ENCODE measurements around the gene ENG.

The ENG gene

GRCh38 chr9:127896395-127897192 is 42.1 kb upstream of the ENG start:
- no peak for DNase-seq
- WGBS (ENCODE audit: insufficient coverage): 93% methylated on average over 14 of the region's 16 CpGs
- Histone ChIP-seq H3K4me3 (ENCODE audit: control insufficient read depth in 1 of 7, extremely low read depth in 1 of 7, insufficient read depth in 4 of 7, low read depth in 2 of 7, low read length in 6 of 7) (peak overlapping the region in 1 of 7 experiments; percentile 34), H3K4me1 (ENCODE audit: control extremely low read depth in 1 of 4, control insufficient read depth in 4 of 4, insufficient read depth in 4 of 4, low read length in 3 of 4) (peaks cover 0 to 32% (median 24%) of the 10 kb centered on the region in 4 experiments), H3K27ac (ENCODE audit: insufficient read depth in 1 of 2, low read depth in 1 of 2, low read length in 2 of 2, poor library complexity in 1 of 2, severe bottlenecking in 2 of 2) (no peak overlapping the region), H3K9me3 (ENCODE audit: control extremely low read depth in 1 of 5, control insufficient read depth in 4 of 5, insufficient read depth in 2 of 5, low read depth in 1 of 5, low read length in 4 of 5) (peaks cover 0 to 33% (median 23%) of the 10 kb centered on the region in 5 experiments), H3K36me3 (ENCODE audit: control insufficient read depth in 4 of 4, insufficient read depth in 4 of 4, low read length in 3 of 4) (peaks cover 25 to 51% (median 45%) of the 10 kb centered on the region in 4 experiments), H3K27me3 (replicated peaks in 2 of 5; ENCODE audit: control insufficient read depth in 4 of 5, insufficient read depth in 5 of 5, low read length in 4 of 5) (no peaks in the 10 kb centered on the region)
- ChIA-PET POLR2A (interaction anchor here (1.0 to 3.1 kb wide), 2 partner anchors 14 to 20 kb away, joined by 5 to 15 read pairs; partner anchors contain the start of gene ST6GALNAC4), CTCF (interaction anchor here (0.7 to 1.4 kb wide), 7 partner anchors 9 to 27 kb away, joined by 3 to 5 read pairs (median 4); partner anchors contain the start of gene ST6GALNAC4)

- H3K4me3 ChIP-seq (ENCODE audit: control insufficient read depth in 1 of 7, extremely low read depth in 1 of 7, insufficient read depth in 4 of 7, low read depth in 2 of 7, low read length in 6 of 7): no peak overlapping the region
- 97% methylated on average over 8 of the region's 8 CpGs for WGBS (ENCODE audit: insufficient coverage)
- DNase-seq: no peak
- H3K9me3 ChIP-seq (ENCODE audit: control extremely low read depth in 1 of 5, control insufficient read depth in 4 of 5, insufficient read depth in 2 of 5, low read depth in 1 of 5, low read length in 4 of 5): peaks cover 0 to 33% (median 23%) of the 10 kb centered on the region in 5 experiments
- CTCF ChIA-PET: no interaction called here
- H3K36me3 ChIP-seq (ENCODE audit: control insufficient read depth in 4 of 4, insufficient read depth in 4 of 4, low read length in 3 of 4): peaks cover 29 to 57% (median 47%) of the 10 kb centered on the region in 4 experiments
- H3K27me3 ChIP-seq (replicated peaks in 2 of 5; ENCODE audit: control insufficient read depth in 4 of 5, insufficient read depth in 5 of 5, low read length in 4 of 5): no peaks in the 10 kb centered on the region
- H3K27ac ChIP-seq (ENCODE audit: insufficient read depth in 1 of 2, low read depth in 1 of 2, low read length in 2 of 2, poor library complexity in 1 of 2, severe bottlenecking in 2 of 2): no peak overlapping the region
- POLR2A ChIA-PET: no interaction called here
- peaks cover 0 to 32% (median 24%) of the 10 kb centered on the region in 4 experiments for H3K4me1 ChIP-seq (ENCODE audit: control extremely low read depth in 1 of 4, control insufficient read depth in 4 of 4, insufficient read depth in 4 of 4, low read length in 3 of 4)
These were observed 41.4 kb upstream of the ENG start for GRCh38 chr9:127895811-127896210.

- peaks cover 0 to 33% (median 23%) of the 10 kb centered on the region in 5 experiments for H3K9me3 ChIP-seq (ENCODE audit: control extremely low read depth in 1 of 5, control insufficient read depth in 4 of 5, insufficient read depth in 2 of 5, low read depth in 1 of 5, low read length in 4 of 5)
- H3K4me1 ChIP-seq (ENCODE audit: control extremely low read depth in 1 of 4, control insufficient read depth in 4 of 4, insufficient read depth in 4 of 4, low read length in 3 of 4): peaks cover 0 to 17% (median 11%) of the 10 kb centered on the region in 4 experiments
- DNase-seq: no peak
- 95% methylated on average over 4 of the region's 4 CpGs for WGBS (ENCODE audit: insufficient coverage)
- H3K27ac ChIP-seq (ENCODE audit: insufficient read depth in 1 of 2, low read depth in 1 of 2, low read length in 2 of 2, poor library complexity in 1 of 2, severe bottlenecking in 2 of 2): no peak overlapping the region
- H3K4me3 ChIP-seq (ENCODE audit: control insufficient read depth in 1 of 7, extremely low read depth in 1 of 7, insufficient read depth in 4 of 7, low read depth in 2 of 7, low read length in 6 of 7): no peak overlapping the region
- H3K36me3 ChIP-seq (ENCODE audit: control insufficient read depth in 4 of 4, insufficient read depth in 4 of 4, low read length in 3 of 4): peaks cover 29 to 71% (median 52%) of the 10 kb centered on the region in 4 experiments
- CTCF ChIA-PET: interaction anchor here (1.2 kb wide), 1 partner anchor 24 kb away, joined by 5 read pairs; the partner anchor contains the start of gene ST6GALNAC4
- H3K27me3 ChIP-seq (replicated peaks in 2 of 5; ENCODE audit: control insufficient read depth in 4 of 5, insufficient read depth in 5 of 5, low read length in 4 of 5): no peaks in the 10 kb centered on the region
- POLR2A ChIA-PET: no interaction called here
These were observed 38.9 kb upstream of the ENG start for GRCh38 chr9:127893392-127893791.

DNA sequence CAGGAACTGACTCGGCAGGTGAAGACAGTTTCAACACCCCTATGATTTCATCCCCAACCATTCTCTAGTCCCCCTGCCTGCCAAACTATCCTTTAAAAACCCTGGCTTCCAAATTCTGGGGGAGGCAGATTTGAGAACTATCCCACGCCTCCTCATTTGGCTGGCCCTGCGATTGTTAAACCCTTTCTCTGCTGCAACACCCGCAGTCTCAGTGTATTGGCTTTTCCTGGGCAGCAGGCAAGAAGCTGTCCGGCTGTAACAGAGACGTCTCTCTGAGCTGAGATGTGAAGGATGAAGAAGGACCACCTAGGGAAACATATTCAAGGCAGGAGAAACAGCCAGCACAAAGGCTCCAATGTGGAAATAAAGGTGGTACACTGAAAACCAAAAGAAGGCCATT is 38.4 kb upstream of the ENG start:
- H3K36me3 ChIP-seq (ENCODE audit: control insufficient read depth in 4 of 4, insufficient read depth in 4 of 4, low read length in 3 of 4): peaks cover 29 to 73% (median 52%) of the 10 kb centered on the region in 4 experiments
- peaks cover 0 to 33% (median 23%) of the 10 kb centered on the region in 5 experiments for H3K9me3 ChIP-seq (ENCODE audit: control extremely low read depth in 1 of 5, control insufficient read depth in 4 of 5, insufficient read depth in 2 of 5, low read depth in 1 of 5, low read length in 4 of 5)
- WGBS (ENCODE audit: insufficient coverage): 100% methylated on average over 6 of the region's 6 CpGs
- no peak overlapping the region for H3K4me3 ChIP-seq (ENCODE audit: control insufficient read depth in 1 of 7, extremely low read depth in 1 of 7, insufficient read depth in 4 of 7, low read depth in 2 of 7, low read length in 6 of 7)
- H3K27ac ChIP-seq (ENCODE audit: insufficient read depth in 1 of 2, low read depth in 1 of 2, low read length in 2 of 2, poor library complexity in 1 of 2, severe bottlenecking in 2 of 2): no peak overlapping the region
- peaks cover 0 to 14% (median 8%) of the 10 kb centered on the region in 4 experiments for H3K4me1 ChIP-seq (ENCODE audit: control extremely low read depth in 1 of 4, control insufficient read depth in 4 of 4, insufficient read depth in 4 of 4, low read length in 3 of 4)
- ChIA-PET CTCF (interaction anchor here (1.2 kb wide), 1 partner anchor 24 kb away, joined by 5 read pairs; the partner anchor contains the start of gene ST6GALNAC4), POLR2A (no interaction called here)
- no peaks in the 10 kb centered on the region for H3K27me3 ChIP-seq (replicated peaks in 2 of 5; ENCODE audit: control insufficient read depth in 4 of 5, insufficient read depth in 5 of 5, low read length in 4 of 5)
- DNase-seq: no peak

DNA sequence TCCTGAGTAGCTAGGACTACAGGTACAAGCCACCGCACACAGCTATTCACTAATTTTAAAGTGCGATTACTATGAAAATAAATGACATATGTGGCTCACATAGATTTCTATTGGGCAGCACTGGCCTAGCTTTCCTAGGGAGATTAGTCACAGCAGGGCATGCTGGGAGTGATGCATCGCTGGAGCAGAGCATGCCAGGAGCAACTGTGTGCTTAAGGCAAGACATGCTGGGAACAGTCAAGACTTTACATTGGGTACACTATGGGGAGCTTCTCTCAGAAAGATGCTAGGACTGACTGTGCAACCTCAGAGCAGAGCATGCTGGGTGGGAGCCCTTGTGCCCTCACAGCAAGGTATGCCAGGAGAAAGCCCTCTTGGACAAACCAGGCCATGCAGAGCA is 35.6 kb upstream of the ENG start:
- Histone ChIP-seq H3K36me3 (ENCODE audit: control insufficient read depth in 4 of 4, insufficient read depth in 4 of 4, low read length in 3 of 4) (peaks cover 24 to 73% (median 53%) of the 10 kb centered on the region in 4 experiments), H3K4me1 (ENCODE audit: control extremely low read depth in 1 of 4, control insufficient read depth in 4 of 4, insufficient read depth in 4 of 4, low read length in 3 of 4) (peaks cover 4 to 15% (median 11%) of the 10 kb centered on the region in 4 experiments), H3K9me3 (ENCODE audit: control extremely low read depth in 1 of 5, control insufficient read depth in 4 of 5, insufficient read depth in 2 of 5, low read depth in 1 of 5, low read length in 4 of 5) (peaks cover 0 to 27% (median 20%) of the 10 kb centered on the region in 5 experiments), H3K4me3 (ENCODE audit: control insufficient read depth in 1 of 7, extremely low read depth in 1 of 7, insufficient read depth in 4 of 7, low read depth in 2 of 7, low read length in 6 of 7) (no peak overlapping the region), H3K27ac (ENCODE audit: insufficient read depth in 1 of 2, low read depth in 1 of 2, low read length in 2 of 2, poor library complexity in 1 of 2, severe bottlenecking in 2 of 2) (no peak overlapping the region), H3K27me3 (replicated peaks in 2 of 5; ENCODE audit: control insufficient read depth in 4 of 5, insufficient read depth in 5 of 5, low read length in 4 of 5) (no peaks in the 10 kb centered on the region)
- ChIA-PET CTCF (interaction anchor here (1.0 to 1.7 kb wide), 7 partner anchors 8 to 29 kb away, joined by 3 to 8 read pairs (median 4); no protein-coding TSS in a partner anchor), POLR2A (no interaction called here)
- 92% methylated on average over 2 of the region's 3 CpGs for WGBS (ENCODE audit: insufficient coverage)
- DNase-seq: no peak

GRCh38 chr9:127887792-127888191 is 33.3 kb upstream of the ENG start:
- H3K27me3 ChIP-seq (replicated peaks in 2 of 5; ENCODE audit: control insufficient read depth in 4 of 5, insufficient read depth in 5 of 5, low read length in 4 of 5): no peaks in the 10 kb centered on the region
- no peak overlapping the region for H3K4me3 ChIP-seq (ENCODE audit: control insufficient read depth in 1 of 7, extremely low read depth in 1 of 7, insufficient read depth in 4 of 7, low read depth in 2 of 7, low read length in 6 of 7)
- peaks cover 10 to 57% (median 31%) of the 10 kb centered on the region in 4 experiments for H3K36me3 ChIP-seq (ENCODE audit: control insufficient read depth in 4 of 4, insufficient read depth in 4 of 4, low read length in 3 of 4)
- peaks cover 4 to 38% (median 33%) of the 10 kb centered on the region in 4 experiments for H3K4me1 ChIP-seq (ENCODE audit: control extremely low read depth in 1 of 4, control insufficient read depth in 4 of 4, insufficient read depth in 4 of 4, low read length in 3 of 4)
- peaks cover 0 to 4% (median 1%) of the 10 kb centered on the region in 5 experiments for H3K9me3 ChIP-seq (ENCODE audit: control extremely low read depth in 1 of 5, control insufficient read depth in 4 of 5, insufficient read depth in 2 of 5, low read depth in 1 of 5, low read length in 4 of 5)
- WGBS (ENCODE audit: insufficient coverage): 100% methylated on average over 2 of the region's 2 CpGs
- H3K27ac ChIP-seq (ENCODE audit: insufficient read depth in 1 of 2, low read depth in 1 of 2, low read length in 2 of 2, poor library complexity in 1 of 2, severe bottlenecking in 2 of 2): no peak overlapping the region
- POLR2A ChIA-PET: no interaction called here
- CTCF ChIA-PET: interaction anchor here (0.9 to 1.6 kb wide), 4 partner anchors 9 to 153 kb away, joined by 3 to 6 read pairs (median 4); partner anchors contain the start of gene TOR2A
- DNase-seq: peak in 2 of 3 donors; percentile 54 to 61

All from common myeloid progenitor, CD34-positive (primary cell).